ENCODE data around the gene USP11.
A peak's percentile ranks its signal among the peaks of the same experiment; 100 is the strongest.

Gene USP11

DNA sequence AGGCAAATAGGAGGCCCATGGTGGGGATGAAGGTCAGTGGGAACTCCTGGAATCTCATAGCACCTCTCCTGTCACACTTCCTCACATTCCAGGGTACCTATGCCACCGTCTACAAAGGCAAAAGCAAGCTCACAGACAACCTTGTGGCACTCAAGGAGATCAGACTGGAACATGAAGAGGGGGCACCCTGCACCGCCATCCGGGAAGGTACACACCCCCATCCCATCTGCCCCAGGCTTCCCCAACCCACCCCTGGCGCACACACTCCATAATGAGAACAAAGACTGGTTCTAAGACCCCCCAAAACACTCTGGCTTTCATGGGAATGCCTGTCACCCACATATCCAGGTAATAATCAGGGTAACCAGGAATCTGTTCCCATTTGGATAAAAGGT lies 7.9 kb upstream of the USP11 start:
- DNase-seq (ENCODE audit: low spot score): no peak

- DNase-seq (ENCODE audit: low spot score): no peak
Observed at GRCh38 chrX:47226071-47226470, 6.7 kb upstream of the USP11 start.

DNA sequence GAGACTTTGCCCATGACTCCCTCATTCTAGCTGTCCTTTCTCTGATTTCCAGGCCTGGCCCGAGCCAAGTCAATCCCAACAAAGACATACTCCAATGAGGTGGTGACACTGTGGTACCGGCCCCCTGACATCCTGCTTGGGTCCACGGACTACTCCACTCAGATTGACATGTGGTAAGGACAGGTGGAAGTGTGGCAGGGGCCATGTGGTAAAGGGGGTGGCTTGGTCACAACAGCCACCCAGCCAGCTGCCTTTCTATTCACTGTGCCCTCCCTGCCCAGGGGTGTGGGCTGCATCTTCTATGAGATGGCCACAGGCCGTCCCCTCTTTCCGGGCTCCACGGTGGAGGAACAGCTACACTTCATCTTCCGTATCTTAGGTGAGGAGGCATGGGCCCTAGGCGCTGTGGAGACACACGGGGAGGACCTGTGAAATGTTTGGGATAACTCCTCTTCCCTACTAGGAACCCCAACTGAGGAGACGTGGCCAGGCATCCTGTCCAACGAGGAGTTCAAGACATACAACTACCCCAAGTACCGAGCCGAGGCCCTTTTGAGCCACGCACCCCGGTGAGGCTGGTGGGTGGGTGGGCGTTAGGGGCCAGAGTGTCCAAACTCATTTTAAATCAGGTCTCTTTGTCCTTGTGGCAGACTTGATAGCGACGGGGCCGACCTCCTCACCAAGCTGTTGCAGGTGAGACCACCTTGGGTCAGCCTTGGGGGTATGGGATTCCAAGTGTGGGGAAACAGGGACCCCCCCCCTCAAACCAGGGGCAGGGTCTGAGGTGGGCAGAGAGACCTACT lies 6.1 kb upstream of the USP11 start:
- DNase-seq (ENCODE audit: low spot score): no peak

DNA sequence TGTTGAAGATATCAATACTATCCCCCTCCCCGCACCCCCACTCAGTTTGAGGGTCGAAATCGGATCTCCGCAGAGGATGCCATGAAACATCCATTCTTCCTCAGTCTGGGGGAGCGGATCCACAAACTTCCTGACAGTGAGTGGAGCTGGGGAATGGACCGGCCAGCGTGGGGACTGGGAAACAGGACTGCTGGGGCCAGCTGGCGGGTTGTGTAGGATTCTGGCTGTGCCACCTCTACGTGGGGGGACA lies 5.5 kb upstream of the USP11 start:
- DNase-seq (ENCODE audit: low spot score): no peak

DNA sequence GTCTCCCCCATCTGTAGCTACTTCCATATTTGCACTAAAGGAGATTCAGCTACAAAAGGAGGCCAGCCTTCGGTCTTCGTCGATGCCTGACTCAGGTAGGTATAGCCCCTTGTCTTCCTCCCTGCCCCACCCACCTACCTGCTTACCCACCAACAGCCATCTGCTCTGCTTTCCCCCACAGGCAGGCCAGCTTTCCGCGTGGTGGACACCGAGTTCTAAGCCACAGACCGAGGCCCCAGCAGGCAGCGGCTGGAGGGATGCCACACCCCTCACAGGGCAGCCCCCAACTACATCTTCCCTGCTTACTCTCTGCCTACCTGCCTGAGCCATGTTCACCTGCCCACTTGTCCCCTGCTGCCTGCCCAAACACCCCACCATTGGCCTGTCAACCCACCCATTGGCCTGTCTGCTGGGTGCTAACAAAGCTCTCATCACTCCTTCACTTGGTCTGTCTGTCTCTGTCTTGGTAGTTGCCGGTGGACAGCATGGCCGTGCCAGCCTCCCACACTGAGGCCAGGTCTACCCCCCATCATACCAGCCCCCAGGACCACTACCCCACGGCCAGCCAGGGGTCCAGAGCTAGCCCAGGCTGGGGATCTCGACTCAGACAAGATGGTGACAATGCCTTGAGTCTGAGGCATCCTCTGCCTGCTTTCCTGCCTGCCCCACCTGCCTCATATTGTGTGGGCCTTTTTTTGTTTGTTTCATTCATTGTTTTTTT lies 4.1 kb upstream of the USP11 start:
- DNase-seq (ENCODE audit: low spot score): no peak

DNA sequence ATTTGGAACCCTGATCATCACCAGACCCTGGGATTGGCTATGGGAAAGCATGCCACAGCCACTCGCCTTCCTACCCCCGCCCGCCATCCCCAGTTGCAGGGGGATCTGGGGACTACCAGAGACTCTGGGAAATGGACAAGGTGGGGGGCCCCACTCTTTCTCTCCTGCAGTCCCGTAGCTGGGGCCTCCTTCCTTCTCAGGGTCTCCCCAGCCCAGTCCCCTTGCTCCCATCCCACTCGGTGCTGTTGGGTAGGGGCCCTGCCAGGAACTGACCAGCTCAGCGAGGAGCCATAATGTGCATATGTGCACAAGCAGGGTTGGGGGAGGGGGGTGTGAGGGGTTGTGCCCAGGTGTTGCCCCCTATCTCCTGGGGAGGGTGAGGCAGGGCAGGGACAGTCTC lies 3.4 kb upstream of the USP11 start:
- DNase-seq (ENCODE audit: low spot score): no peak

GRCh38 chrX:47230136-47230868 lies 2.5 kb upstream of the USP11 start:
- DNase-seq (ENCODE audit: low spot score): no peak

GRCh38 chrX:47231167-47231566 lies 1.6 kb upstream of the USP11 start:
- DNase-seq (ENCODE audit: low spot score): no peak

DNA sequence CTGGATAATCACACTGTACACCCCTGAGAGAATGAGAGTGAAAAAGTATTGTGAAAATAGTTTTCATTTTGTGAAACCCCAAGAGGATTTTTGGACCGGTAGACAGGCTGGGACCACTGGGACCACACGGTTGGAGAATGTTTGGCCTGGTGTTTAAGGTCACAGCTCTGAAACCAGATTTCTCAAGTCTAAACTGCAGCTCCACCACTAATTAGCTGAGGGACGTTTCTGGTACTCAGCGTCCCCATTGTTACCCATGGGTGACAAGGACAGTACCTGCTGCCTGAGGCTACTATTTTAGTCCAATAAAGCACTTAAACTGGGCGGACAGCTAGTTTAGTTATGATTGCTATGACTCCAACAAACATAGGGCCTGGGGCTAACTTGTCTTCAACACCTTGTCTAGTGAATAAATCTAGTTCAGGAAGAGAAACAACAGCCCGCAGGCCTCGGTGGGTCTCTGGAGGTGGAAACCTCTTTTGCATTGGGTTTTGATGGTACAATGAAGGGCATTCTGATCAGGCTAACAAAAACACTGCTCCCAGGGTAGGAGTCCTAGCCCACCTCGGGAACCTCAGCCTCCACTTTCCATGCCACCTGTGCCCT lies 509 bp upstream of the USP11 start:
- no peak for DNase-seq (ENCODE audit: low spot score)

DNA sequence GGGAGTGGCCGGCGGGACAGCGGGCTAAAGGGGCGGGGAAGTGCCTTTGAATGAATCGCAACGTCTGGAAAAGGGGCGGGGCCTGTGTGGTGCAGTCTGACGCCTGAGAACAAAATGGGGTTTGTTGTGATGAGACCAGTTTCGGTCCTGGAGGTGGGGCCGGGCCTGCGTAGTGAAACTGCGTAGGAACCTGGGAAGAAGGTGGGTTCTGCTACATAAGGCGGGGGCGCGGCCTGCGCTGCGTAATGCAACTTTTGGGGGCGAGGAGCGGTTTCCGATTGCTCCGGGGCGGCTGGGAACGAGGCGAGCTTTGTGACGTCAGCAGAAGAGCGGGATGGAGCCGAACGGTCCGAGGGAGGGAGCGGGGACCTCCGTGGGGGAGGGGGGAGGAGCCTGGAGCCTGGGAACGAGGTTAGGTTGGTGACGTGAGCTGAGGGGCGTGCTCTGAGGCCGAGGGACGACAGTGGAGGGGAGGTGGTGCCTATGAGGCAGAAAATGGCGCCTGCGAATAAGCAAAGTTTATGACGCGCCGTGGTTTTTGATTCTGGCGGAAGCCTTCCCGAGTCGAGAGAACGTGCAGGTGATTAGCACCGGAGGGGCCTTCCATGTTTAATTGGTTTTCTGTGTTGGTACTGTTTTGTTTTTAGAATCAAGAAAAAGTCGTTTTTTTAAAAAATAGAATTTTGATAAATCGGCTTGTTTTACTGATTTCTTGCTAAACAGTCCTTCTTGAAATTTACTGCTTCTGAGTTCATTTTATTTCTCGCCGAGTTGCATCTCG lies 714 bp downstream of the USP11 start:
- DNase-seq (ENCODE audit: low spot score): peak; percentile 92

GRCh38 chrX:47234583-47234982 lies 1.8 kb downstream of the USP11 start:
- DNase-seq (ENCODE audit: low spot score): no peak

GRCh38 chrX:47235691-47236103 lies 2.9 kb downstream of the USP11 start:
- no peak for DNase-seq (ENCODE audit: low spot score)

- DNase-seq (ENCODE audit: low spot score): no peak
Observed at GRCh38 chrX:47239199-47239598, 6.4 kb downstream of the USP11 start.

- DNase-seq (ENCODE audit: low spot score): no peak
Observed at GRCh38 chrX:47239898-47240545, 7.2 kb downstream of the USP11 start.

DNA sequence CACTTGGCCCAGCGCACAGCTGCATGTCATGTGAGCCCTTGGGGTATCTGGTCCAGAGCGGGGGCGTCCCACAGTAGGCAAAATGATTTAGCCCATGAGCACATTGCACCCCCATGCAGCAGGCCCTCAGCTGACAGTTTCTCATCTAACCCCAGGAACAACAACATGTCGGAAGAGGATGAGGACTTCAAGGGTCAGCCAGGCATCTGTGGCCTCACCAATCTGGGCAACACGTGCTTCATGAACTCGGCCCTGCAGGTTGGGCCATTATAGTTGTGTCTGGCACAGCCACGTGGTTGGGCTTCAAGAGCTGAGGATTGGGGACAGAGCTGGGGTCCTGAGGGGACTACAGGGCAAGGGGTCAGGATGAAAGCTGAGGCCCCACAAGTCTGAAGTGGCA lies 7.8 kb downstream of the USP11 start:
- no peak for DNase-seq (ENCODE audit: low spot score)

DNA sequence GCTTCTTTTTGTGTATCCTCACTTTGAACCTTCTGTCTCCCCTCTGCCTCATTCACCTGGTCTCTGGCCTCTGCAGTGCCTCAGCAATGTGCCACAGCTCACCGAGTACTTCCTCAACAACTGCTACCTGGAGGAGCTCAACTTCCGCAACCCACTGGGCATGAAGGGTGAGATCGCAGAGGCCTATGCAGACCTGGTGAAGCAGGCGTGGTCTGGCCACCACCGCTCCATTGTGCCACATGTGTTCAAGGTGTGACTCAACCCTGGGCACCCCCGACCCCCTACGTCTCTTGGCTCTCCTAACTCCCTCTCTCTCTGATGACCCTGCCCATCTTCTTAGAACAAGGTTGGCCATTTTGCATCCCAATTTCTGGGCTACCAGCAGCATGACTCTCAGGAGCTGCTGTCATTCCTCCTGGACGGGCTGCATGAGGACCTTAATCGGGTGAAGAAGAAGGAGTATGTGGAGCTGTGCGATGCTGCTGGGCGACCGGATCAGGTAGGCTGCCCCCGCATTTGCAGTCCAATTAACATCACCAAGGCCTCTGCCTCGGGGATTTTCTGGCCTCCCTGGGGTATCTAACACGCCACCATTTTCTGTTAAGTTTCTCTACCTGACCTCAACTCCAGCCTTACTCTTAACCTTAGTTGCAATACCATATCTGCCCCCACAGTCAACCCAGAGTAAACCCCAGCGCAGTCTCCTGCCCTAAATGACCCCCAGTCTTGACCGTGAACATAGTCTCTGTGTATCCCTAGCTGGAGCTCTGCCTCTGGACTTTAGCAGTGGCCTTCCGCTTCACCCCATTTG lies 8.6 kb downstream of the USP11 start:
- no peak for DNase-seq (ENCODE audit: low spot score)

GRCh38 chrX:47242321-47242720 lies 9.5 kb downstream of the USP11 start:
- DNase-seq (ENCODE audit: low spot score): no peak

DNA sequence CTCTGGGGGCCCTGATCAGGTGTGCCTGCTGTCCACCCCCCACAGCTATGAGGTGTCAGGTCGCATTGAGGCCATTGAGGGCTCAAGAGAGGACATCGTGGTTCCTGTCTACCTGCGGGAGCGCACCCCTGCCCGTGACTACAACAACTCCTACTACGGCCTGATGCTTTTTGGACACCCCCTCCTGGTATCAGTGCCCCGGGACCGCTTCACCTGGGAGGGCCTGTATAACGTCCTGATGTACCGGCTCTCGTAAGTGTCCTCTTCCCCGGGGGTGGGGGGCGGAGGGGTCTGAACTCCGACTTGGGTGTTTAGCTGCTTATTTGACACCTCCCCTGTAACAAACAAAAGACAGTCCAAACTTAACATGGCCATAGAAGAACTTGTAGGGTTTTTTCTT lies 10.5 kb downstream of the USP11 start:
- no peak for DNase-seq (ENCODE audit: low spot score)

GRCh38 chrX:47244676-47245075 lies 11.9 kb downstream of the USP11 start:
- no peak for DNase-seq (ENCODE audit: low spot score)

- DNase-seq (ENCODE audit: low spot score): no peak
Observed at GRCh38 chrX:47245156-47245555, 12.3 kb downstream of the USP11 start.
